GM23338 (cell line): ENCODE data around the gene XRCC5. TPM values are rescaled to one million over a fixed set of nuclear protein-coding genes. Genes with fewer than 3 reads are reported as not detected.

Source experiments
- ATAC-seq: fragments of 200-7000 bp; cut with Tn5 transposase; 3 replicates; pipeline ENCODE4 v1.9.1; 2020
- DNase-seq: peaks from one replicate; pipeline ENCODE4 v3.0.0-alpha.2; 2015; ENCODE audit warnings: low spot score
- H2AFZ ChIP-seq: fragments of 200-600 bp; sonication (generic); 2 replicates; pipeline ENCODE4 v1.8.0; 2016; ENCODE audit warnings: antibody characterized with exemption, mild to moderate bottlenecking, moderate library complexity
- H3F3A ChIP-seq: fragments of 200-600 bp; sonication (generic); replicated peaks from 2 replicates; pipeline ENCODE4 v1.8.0; 2017; ENCODE audit warnings: antibody characterized with exemption, mixed run types, low read depth
- H3K27ac ChIP-seq: fragments of 200-600 bp; sonication (generic); 2 replicates; pipeline ENCODE4 v1.6.1; 2016; ENCODE audit warnings: low read depth
- H3K27me3 ChIP-seq: fragments of 200-600 bp; sonication (generic); 2 replicates; pipeline ENCODE4 v1.8.0; 2016; ENCODE audit warnings: mild to moderate bottlenecking, mixed run types, moderate library complexity; ENCODE audit not compliant: insufficient read depth
- H3K36me3 ChIP-seq: fragments of 200-600 bp; sonication (generic); 2 replicates; pipeline ENCODE4 v1.8.0; 2016; ENCODE audit warnings: mild to moderate bottlenecking; ENCODE audit not compliant: insufficient read depth
- H3K4me1 ChIP-seq: fragments of 200-600 bp; sonication (generic); 2 replicates; pipeline ENCODE4 v1.8.0; 2016; ENCODE audit warnings: mild to moderate bottlenecking, moderate library complexity; ENCODE audit not compliant: insufficient read depth
- H3K4me2 ChIP-seq: fragments of 200-600 bp; sonication (generic); 2 replicates; pipeline ENCODE4 v1.7.1; 2017; ENCODE audit warnings: mixed run types
- H3K4me3 ChIP-seq: fragments of 200-600 bp; sonication (generic); 2 replicates; pipeline ENCODE4 v1.6.1; 2016; ENCODE audit warnings: mixed run types
- H3K79me2 ChIP-seq: fragments of 200-600 bp; sonication (generic); replicated peaks from 2 replicates; pipeline ENCODE4 v1.8.0; 2017; ENCODE audit warnings: mild to moderate bottlenecking; ENCODE audit not compliant: insufficient read depth
- H3K9me2 ChIP-seq: fragments of 200-600 bp; sonication (generic); 2 replicates; pipeline ENCODE4 v1.8.0; 2017; ENCODE audit not compliant: insufficient read depth
- H4K20me1 ChIP-seq: fragments of 200-600 bp; sonication (generic); replicated peaks from 2 replicates; pipeline ENCODE4 v1.8.0; 2017; ENCODE audit warnings: mild to moderate bottlenecking; ENCODE audit not compliant: insufficient read depth
- H3K27ac Mint-ChIP-seq: 2 replicates; pipeline ENCODE4 v1.8.0; 2020; ENCODE audit warnings: inconsistent platforms, mild to moderate bottlenecking, moderate library complexity, mixed read lengths
- H3K27me3 Mint-ChIP-seq: 3 replicates; pipeline ENCODE4 v1.8.0; 2022; ENCODE audit warnings: low read depth, mild to moderate bottlenecking, moderate library complexity, mixed read lengths, inconsistent platforms; ENCODE audit not compliant: insufficient read depth, poor library complexity
- H3K36me3 Mint-ChIP-seq: 3 replicates; pipeline ENCODE4 v1.8.0; 2021; ENCODE audit warnings: low read depth, mild to moderate bottlenecking, inconsistent platforms, moderate library complexity, mixed read lengths
- H3K4me1 Mint-ChIP-seq: 3 replicates; pipeline ENCODE4 v1.8.0; 2020; ENCODE audit warnings: mild to moderate bottlenecking, inconsistent platforms, mixed read lengths
- H3K4me3 Mint-ChIP-seq: 3 replicates; pipeline ENCODE4 v1.8.0; 2021; ENCODE audit warnings: moderate library complexity, mild to moderate bottlenecking, inconsistent platforms, mixed read lengths
- H3K9me3 Mint-ChIP-seq: 3 replicates; pipeline ENCODE4 v1.8.0; 2020; ENCODE audit warnings: moderate library complexity, mild to moderate bottlenecking, inconsistent platforms, mixed read lengths
- CREB1 ChIP-seq: fragments of 250-450 bp; sonication (Bioruptor Pico); IDR thresholded peaks from 2 replicates; pipeline ENCODE4 v1.5.0; 2020; ENCODE audit warnings: low read depth, mild to moderate bottlenecking, moderate library complexity
- EZH2 ChIP-seq: fragments of 200-600 bp; sonication (generic); IDR thresholded peaks from one replicate; pipeline ENCODE4 v1.8.0; 2017; ENCODE audit warnings: antibody characterized with exemption, mild to moderate bottlenecking, low read depth; ENCODE audit not compliant: unreplicated experiment
- JUNB ChIP-seq: IDR thresholded peaks from one replicate; pipeline ENCODE4 v1.6.1; 2016; ENCODE audit warnings: antibody characterized with exemption; ENCODE audit not compliant: unreplicated experiment
- POLR2AphosphoS5 ChIP-seq: IDR thresholded peaks from 2 replicates; pipeline ENCODE4 v1.6.1; 2016; ENCODE audit warnings: antibody characterized with exemption, low read depth
- STAT1 ChIP-seq: IDR thresholded peaks from one replicate; pipeline ENCODE4 v1.6.1; 2016; ENCODE audit warnings: antibody characterized with exemption; ENCODE audit not compliant: unreplicated experiment
- ZNF114 ChIP-seq: fragments of 250-450 bp; sonication (Bioruptor Pico); IDR thresholded peaks from 2 replicates; pipeline ENCODE4 v1.5.0; 2020; ENCODE audit warnings: mild to moderate bottlenecking, moderate library complexity
- ZNF331 ChIP-seq: fragments of 250-450 bp; sonication (Bioruptor Pico); IDR thresholded peaks from 2 replicates; pipeline ENCODE4 v1.5.0; 2020; ENCODE audit warnings: low read depth, mild to moderate bottlenecking, moderate library complexity
- polyA plus RNA-seq: library from polyadenylated mRNA; unstranded; fragments of >200 nt; fragmentation: Nextera tagmentation; extraction: Ambion mirVana; gene quantifications from 2 replicates; pipeline ENCODE4 v1.2.1, GENCODE V29; 2016
- total RNA-seq: library from RNA; depleted of rRNA; stranded (reverse); fragments of >200 nt; shearing (Covaris generic); gene quantifications from 2 replicates; pipeline ENCODE4 v1.2.3, GENCODE V29; 2014
- TF ChIP-seq, protein P1 (sequence below): fragments of 250-450 bp; sonication (Bioruptor Pico); IDR thresholded peaks from 2 replicates; pipeline ENCODE4 v1.5.0; 2020; ENCODE audit warnings: mild to moderate bottlenecking, moderate library complexity
- TF ChIP-seq, protein P2 (sequence below), 2 experiments: fragments of 200-600 bp in 1 of 2; sonication (generic) in 1 of 2; conservative IDR thresholded peaks; 2 replicates each; pipeline versions ENCODE4 v1.5.1 to v1.6.1; 2016 to 2017; ENCODE audit warnings: antibody characterized with exemption in 2 of 2, low read depth in 2 of 2, mild to moderate bottlenecking in 2 of 2, moderate library complexity in 1 of 2

The XRCC5 gene
- total and polyA plus RNA-seq, 2 experiments from 2014 or later: 499 to 524 TPM

DNA sequence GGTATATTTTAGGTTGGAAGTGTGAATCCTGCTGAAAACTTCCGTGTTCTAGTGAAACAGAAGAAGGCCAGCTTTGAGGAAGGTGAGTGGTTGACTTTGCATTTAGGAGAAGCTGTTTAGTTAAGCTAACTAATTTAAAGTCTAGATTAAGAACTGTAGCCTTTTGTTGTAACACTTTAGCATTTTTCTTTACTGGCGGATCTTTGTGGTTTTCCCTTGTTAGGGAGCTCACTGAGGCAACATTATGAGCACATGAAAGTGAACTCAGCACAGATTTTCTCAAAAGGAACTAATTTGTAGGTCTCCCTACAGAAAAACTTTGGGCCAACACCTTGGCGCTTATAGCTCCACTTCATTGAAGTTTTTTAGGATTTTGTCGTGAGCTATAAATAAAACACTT lies 52.8 kb downstream of the XRCC5 start (continued):
- TF ChIP-seq, protein P1, sequence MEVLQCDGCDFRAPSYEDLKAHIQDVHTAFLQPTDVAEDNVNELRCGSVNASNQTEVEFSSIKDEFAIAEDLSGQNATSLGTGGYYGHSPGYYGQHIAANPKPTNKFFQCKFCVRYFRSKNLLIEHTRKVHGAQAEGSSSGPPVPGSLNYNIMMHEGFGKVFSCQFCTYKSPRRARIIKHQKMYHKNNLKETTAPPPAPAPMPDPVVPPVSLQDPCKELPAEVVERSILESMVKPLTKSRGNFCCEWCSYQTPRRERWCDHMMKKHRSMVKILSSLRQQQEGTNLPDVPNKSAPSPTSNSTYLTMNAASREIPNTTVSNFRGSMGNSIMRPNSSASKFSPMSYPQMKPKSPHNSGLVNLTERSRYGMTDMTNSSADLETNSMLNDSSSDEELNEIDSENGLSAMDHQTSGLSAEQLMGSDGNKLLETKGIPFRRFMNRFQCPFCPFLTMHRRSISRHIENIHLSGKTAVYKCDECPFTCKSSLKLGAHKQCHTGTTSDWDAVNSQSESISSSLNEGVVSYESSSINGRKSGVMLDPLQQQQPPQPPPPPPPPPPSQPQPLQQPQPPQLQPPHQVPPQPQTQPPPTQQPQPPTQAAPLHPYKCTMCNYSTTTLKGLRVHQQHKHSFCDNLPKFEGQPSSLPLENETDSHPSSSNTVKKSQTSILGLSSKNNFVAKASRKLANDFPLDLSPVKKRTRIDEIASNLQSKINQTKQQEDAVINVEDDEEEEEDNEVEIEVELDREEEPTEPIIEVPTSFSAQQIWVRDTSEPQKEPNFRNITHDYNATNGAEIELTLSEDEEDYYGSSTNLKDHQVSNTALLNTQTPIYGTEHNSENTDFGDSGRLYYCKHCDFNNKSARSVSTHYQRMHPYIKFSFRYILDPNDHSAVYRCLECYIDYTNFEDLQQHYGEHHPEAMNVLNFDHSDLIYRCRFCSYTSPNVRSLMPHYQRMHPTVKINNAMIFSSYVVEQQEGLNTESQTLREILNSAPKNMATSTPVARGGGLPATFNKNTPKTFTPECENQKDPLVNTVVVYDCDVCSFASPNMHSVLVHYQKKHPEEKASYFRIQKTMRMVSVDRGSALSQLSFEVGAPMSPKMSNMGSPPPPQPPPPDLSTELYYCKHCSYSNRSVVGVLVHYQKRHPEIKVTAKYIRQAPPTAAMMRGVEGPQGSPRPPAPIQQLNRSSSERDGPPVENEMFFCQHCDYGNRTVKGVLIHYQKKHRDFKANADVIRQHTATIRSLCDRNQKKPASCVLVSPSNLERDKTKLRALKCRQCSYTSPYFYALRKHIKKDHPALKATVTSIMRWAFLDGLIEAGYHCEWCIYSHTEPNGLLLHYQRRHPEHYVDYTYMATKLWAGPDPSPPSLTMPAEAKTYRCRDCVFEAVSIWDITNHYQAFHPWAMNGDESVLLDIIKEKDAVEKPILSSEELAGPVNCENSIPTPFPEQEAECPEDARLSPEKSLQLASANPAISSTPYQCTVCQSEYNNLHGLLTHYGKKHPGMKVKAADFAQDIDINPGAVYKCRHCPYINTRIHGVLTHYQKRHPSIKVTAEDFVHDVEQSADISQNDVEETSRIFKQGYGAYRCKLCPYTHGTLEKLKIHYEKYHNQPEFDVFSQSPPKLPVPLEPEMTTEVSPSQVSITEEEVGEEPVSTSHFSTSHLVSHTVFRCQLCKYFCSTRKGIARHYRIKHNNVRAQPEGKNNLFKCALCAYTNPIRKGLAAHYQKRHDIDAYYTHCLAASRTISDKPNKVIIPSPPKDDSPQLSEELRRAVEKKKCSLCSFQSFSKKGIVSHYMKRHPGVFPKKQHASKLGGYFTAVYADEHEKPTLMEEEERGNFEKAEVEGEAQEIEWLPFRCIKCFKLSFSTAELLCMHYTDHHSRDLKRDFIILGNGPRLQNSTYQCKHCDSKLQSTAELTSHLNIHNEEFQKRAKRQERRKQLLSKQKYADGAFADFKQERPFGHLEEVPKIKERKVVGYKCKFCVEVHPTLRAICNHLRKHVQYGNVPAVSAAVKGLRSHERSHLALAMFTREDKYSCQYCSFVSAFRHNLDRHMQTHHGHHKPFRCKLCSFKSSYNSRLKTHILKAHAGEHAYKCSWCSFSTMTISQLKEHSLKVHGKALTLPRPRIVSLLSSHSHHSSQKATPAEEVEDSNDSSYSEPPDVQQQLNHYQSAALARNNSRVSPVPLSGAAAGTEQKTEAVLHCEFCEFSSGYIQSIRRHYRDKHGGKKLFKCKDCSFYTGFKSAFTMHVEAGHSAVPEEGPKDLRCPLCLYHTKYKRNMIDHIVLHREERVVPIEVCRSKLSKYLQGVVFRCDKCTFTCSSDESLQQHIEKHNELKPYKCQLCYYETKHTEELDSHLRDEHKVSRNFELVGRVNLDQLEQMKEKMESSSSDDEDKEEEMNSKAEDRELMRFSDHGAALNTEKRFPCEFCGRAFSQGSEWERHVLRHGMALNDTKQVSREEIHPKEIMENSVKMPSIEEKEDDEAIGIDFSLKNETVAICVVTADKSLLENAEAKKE (CRISPR knock-in tag): no peak
- TF ChIP-seq, protein P2, sequence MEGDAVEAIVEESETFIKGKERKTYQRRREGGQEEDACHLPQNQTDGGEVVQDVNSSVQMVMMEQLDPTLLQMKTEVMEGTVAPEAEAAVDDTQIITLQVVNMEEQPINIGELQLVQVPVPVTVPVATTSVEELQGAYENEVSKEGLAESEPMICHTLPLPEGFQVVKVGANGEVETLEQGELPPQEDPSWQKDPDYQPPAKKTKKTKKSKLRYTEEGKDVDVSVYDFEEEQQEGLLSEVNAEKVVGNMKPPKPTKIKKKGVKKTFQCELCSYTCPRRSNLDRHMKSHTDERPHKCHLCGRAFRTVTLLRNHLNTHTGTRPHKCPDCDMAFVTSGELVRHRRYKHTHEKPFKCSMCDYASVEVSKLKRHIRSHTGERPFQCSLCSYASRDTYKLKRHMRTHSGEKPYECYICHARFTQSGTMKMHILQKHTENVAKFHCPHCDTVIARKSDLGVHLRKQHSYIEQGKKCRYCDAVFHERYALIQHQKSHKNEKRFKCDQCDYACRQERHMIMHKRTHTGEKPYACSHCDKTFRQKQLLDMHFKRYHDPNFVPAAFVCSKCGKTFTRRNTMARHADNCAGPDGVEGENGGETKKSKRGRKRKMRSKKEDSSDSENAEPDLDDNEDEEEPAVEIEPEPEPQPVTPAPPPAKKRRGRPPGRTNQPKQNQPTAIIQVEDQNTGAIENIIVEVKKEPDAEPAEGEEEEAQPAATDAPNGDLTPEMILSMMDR (conservative IDR thresholded peaks at IDR 0.05; ENCODE audit: low read depth in 2 of 2): no peak

DNA sequence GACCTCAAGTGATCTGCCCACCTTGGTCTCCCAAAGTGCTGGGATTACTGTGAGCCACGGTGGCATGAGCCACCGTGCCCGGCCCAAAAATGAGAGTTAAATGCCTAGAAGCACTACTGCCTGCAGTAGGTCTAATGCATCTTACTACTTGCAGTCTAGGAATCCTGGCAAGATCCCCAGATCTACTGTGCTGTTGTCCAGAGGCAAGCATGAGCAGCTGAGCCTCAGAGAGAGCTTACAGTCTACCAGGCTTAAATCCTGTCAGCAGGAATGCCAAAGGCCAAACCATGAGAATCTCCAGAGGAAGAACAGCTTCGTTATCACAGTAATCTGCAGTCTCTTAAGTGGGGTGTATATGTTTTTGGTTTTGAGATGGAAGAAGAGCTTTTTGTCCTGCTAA lies 54.4 kb downstream of the XRCC5 start:
- no peaks in the 10 kb centered on the region; the same call in 2 of the 3 replicates for H3K4me1 Mint-ChIP-seq
- Histone ChIP-seq H3K36me3 (peaks cover 63% of the 10 kb centered on the region), H4K20me1 (peaks cover 27% of the 10 kb centered on the region), H2AFZ (no peak overlapping the region), H3K4me2 (no peak overlapping the region), H3K27ac (no peak overlapping the region; the same call in 1 of the 2 replicates), H3K27me3 (no peaks in the 10 kb centered on the region), H3K9me2 (no peaks in the 10 kb centered on the region), H3F3A (peaks cover 16% of the 10 kb centered on the region; the same call in 1 of the 2 replicates), H3K4me3 (no peak overlapping the region), H3K4me1 (no peaks in the 10 kb centered on the region), H3K79me2 (peaks cover 63% of the 10 kb centered on the region)
- H3K9me3 Mint-ChIP-seq: no peaks in the 10 kb centered on the region
- H3K27me3 Mint-ChIP-seq: no peaks in the 10 kb centered on the region
- peaks cover 93% of the 10 kb centered on the region for H3K36me3 Mint-ChIP-seq
- no peak overlapping the region for H3K4me3 Mint-ChIP-seq
- ATAC-seq: no peak
- H3K27ac Mint-ChIP-seq: no peak overlapping the region
- DNase-seq: no peak
- TF ChIP-seq POLR2AphosphoS5 (no peak), ZNF331 (no peak), ZNF114 (CRISPR knock-in tag) (no peak), EZH2 (no peak), CREB1 (CRISPR knock-in tag) (no peak), STAT1 (no peak), JUNB (no peak)
- TF ChIP-seq, protein P1 (CRISPR knock-in tag): no peak
